Mesenchymal stem cell (in vitro differentiated cells and primary cell): ENCODE measurements around the gene NFE2L1.

ENCODE experiments used
- DNase-seq: peaks from one replicate; pipeline ENCODE4 v3.0.0-alpha.2; 2013
- H2AFZ ChIP-seq: one replicate; pipeline ENCODE4 v1.6.1; 2013; ENCODE audit warnings: low read depth, mild to moderate bottlenecking, control low read depth, inconsistent platforms, low read length, moderate library complexity
- H2AK5ac ChIP-seq: 2 replicates; pipeline ENCODE4 v1.6.1; 2013; ENCODE audit warnings: low read length, moderate library complexity, mild to moderate bottlenecking, inconsistent platforms; ENCODE audit not compliant: severe bottlenecking
- H2BK120ac ChIP-seq: one replicate; pipeline ENCODE4 v1.6.1; 2013; ENCODE audit warnings: low read depth, mild to moderate bottlenecking, inconsistent platforms, low read length, moderate library complexity
- H2BK12ac ChIP-seq, 2 experiments: one replicate each; pipeline ENCODE4 v1.6.1; 2013; ENCODE audit warnings: inconsistent platforms in 2 of 2, low read length in 2 of 2, mild to moderate bottlenecking in 2 of 2, moderate library complexity in 2 of 2, control low read depth in 1 of 2
- H2BK15ac ChIP-seq: one replicate; pipeline ENCODE4 v1.6.1; 2013; ENCODE audit warnings: mild to moderate bottlenecking, low read depth, inconsistent platforms; ENCODE audit not compliant: poor library complexity, severe bottlenecking
- H2BK5ac ChIP-seq: 2 replicates; pipeline ENCODE4 v1.6.1; 2013; ENCODE audit warnings: low read depth, mild to moderate bottlenecking, low read length, control low read depth, inconsistent platforms; ENCODE audit not compliant: poor library complexity, severe bottlenecking
- H3K14ac ChIP-seq, 2 experiments: one replicate each; pipeline ENCODE4 v1.6.1; 2013; ENCODE audit warnings: inconsistent platforms in 2 of 2, low read length in 2 of 2, control low read depth in 1 of 2, mild to moderate bottlenecking in 1 of 2, moderate library complexity in 1 of 2
- H3K18ac ChIP-seq, 2 experiments: one replicate each; pipeline ENCODE4 v1.6.1; 2013; ENCODE audit warnings: inconsistent platforms in 2 of 2, low read length in 2 of 2, control low read depth in 1 of 2, low read depth in 1 of 2, mild to moderate bottlenecking in 1 of 2
- H3K23ac ChIP-seq, 2 experiments: one replicate each; pipeline ENCODE4 v1.6.1; 2013; ENCODE audit warnings: inconsistent platforms in 2 of 2, low read length in 2 of 2, mild to moderate bottlenecking in 2 of 2, moderate library complexity in 2 of 2, control low read depth in 1 of 2
- H3K27ac ChIP-seq: 2 replicates; pipeline ENCODE4 v1.5.1; 2013; ENCODE audit warnings: mild to moderate bottlenecking, moderate library complexity, low read length, control low read depth, inconsistent platforms; ENCODE audit not compliant: poor library complexity, severe bottlenecking
- H3K27me3 ChIP-seq, 2 experiments: 2 replicates each; pipeline versions ENCODE4 v1.6.1 to v1.7.0; 2013; ENCODE audit warnings: low read length in 2 of 2, mild to moderate bottlenecking in 2 of 2, moderate library complexity in 2 of 2, control low read depth in 1 of 2, inconsistent platforms in 1 of 2; ENCODE audit not compliant: control insufficient read depth in 1 of 2, insufficient read depth in 1 of 2
- H3K36me3 ChIP-seq, 2 experiments: 2 replicates each; pipeline versions ENCODE4 v1.6.1 to v1.7.0; 2013; ENCODE audit warnings: low read length in 2 of 2, control low read depth in 1 of 2, inconsistent platforms in 1 of 2, low read depth in 1 of 2, mild to moderate bottlenecking in 1 of 2; ENCODE audit not compliant: insufficient read depth in 2 of 2, control insufficient read depth in 1 of 2
- H3K4ac ChIP-seq, 2 experiments: one replicate each; pipeline ENCODE4 v1.6.1; 2013; ENCODE audit warnings: inconsistent platforms in 2 of 2, low read length in 2 of 2, mild to moderate bottlenecking in 2 of 2, moderate library complexity in 2 of 2, control low read depth in 1 of 2, low read depth in 1 of 2
- H3K4me1 ChIP-seq: 2 replicates; pipeline ENCODE4 v1.6.1; 2013; ENCODE audit warnings: low read depth, low read length, control low read depth; ENCODE audit not compliant: control insufficient read depth, insufficient read depth
- H3K4me2 ChIP-seq: 2 replicates; pipeline ENCODE4 v1.6.1; 2013; ENCODE audit warnings: low read length, mild to moderate bottlenecking, inconsistent platforms; ENCODE audit not compliant: poor library complexity, severe bottlenecking
- H3K4me3 ChIP-seq, 2 experiments: 2 replicates each; pipeline versions ENCODE4 v1.5.1 to v1.7.0; 2013; ENCODE audit warnings: low read length in 2 of 2, mild to moderate bottlenecking in 2 of 2, control low read depth in 1 of 2, low read depth in 1 of 2; ENCODE audit not compliant: insufficient read depth in 1 of 2
- H3K79me1 ChIP-seq: replicated peaks from 2 replicates; pipeline ENCODE4 v1.6.1; 2013; ENCODE audit warnings: mild to moderate bottlenecking, control low read depth, low read length, inconsistent platforms; ENCODE audit not compliant: poor library complexity, severe bottlenecking
- H3K9ac ChIP-seq: 2 replicates; pipeline ENCODE4 v1.7.0; 2013; ENCODE audit warnings: mild to moderate bottlenecking, low read length, moderate library complexity
- H3K9me3 ChIP-seq: 2 replicates; pipeline ENCODE4 v1.7.0; 2013; ENCODE audit warnings: mild to moderate bottlenecking, low read length; ENCODE audit not compliant: control insufficient read depth
- H4K8ac ChIP-seq: one replicate; pipeline ENCODE4 v1.6.1; 2013; ENCODE audit warnings: inconsistent platforms, mild to moderate bottlenecking, low read length, moderate library complexity
- H4K91ac ChIP-seq: one replicate; pipeline ENCODE4 v1.6.1; 2013; ENCODE audit warnings: mild to moderate bottlenecking, low read length, inconsistent platforms
- WGBS: methylation state at CpG from one replicate; pipeline ENCODE4 v1.1.7; 2013; ENCODE audit warnings: mixed read lengths; 5-methylcytosine and 5-hydroxymethylcytosine counted together

Gene NFE2L1

GRCh38 chr17:48100160-48100559 lies 52.0 kb downstream of the NFE2L1 start:
- H3K27ac ChIP-seq = peak overlapping the region; percentile 85
- H3K18ac ChIP-seq = no peak overlapping the region
- no peak overlapping the region for H4K8ac ChIP-seq
- H3K9me3 ChIP-seq = no peaks in the 10 kb centered on the region
- H3K4me1 ChIP-seq = peaks cover 6% of the 10 kb centered on the region
- no peak overlapping the region for H2BK120ac ChIP-seq
- H3K79me1 ChIP-seq = no peaks in the 10 kb centered on the region
- 11% methylated on average over 10 of the region's 10 CpGs for WGBS
- no peak overlapping the region for H2AFZ ChIP-seq
- H3K14ac ChIP-seq = no peak overlapping the region
- H3K4me2 ChIP-seq = peak overlapping the region; percentile 84
- peak overlapping the region; percentile 98 to 99 for H3K4me3 ChIP-seq
- no peak overlapping the region for H2BK5ac ChIP-seq
- H3K36me3 ChIP-seq = peaks cover 0 to 5% of the 10 kb centered on the region in 2 experiments
- H3K23ac ChIP-seq = no peak overlapping the region
- H3K27me3 ChIP-seq = no peaks in the 10 kb centered on the region
- no peak overlapping the region for H2BK15ac ChIP-seq
- H4K91ac ChIP-seq = no peak overlapping the region
- DNase-seq = peak; percentile 63
- no peak overlapping the region for H2BK12ac ChIP-seq
- no peak overlapping the region for H2AK5ac ChIP-seq
- H3K4ac ChIP-seq = no peak overlapping the region
- peak overlapping the region; percentile 94 for H3K9ac ChIP-seq

- H2AK5ac ChIP-seq = no peak overlapping the region
- no peaks in the 10 kb centered on the region for H3K79me1 ChIP-seq
- H3K18ac ChIP-seq = peak overlapping the region; percentile 95 to 98
- H4K8ac ChIP-seq = peak overlapping the region; percentile 87
- H2BK120ac ChIP-seq = no peak overlapping the region
- 0% methylated on average over 23 of the region's 23 CpGs for WGBS
- peaks cover 0 to 5% of the 10 kb centered on the region in 2 experiments for H3K36me3 ChIP-seq
- peak; percentile 74 for DNase-seq
- peak overlapping the region; percentile 96 for H4K91ac ChIP-seq
- peak overlapping the region; percentile 68 for H2BK5ac ChIP-seq
- H3K9me3 ChIP-seq = no peaks in the 10 kb centered on the region
- no peak overlapping the region for H2BK12ac ChIP-seq
- peak overlapping the region; percentile 93 for H2AFZ ChIP-seq
- peak overlapping the region; percentile 84 for H3K4me2 ChIP-seq
- H3K9ac ChIP-seq = peak overlapping the region; percentile 94
- H3K4ac ChIP-seq = peak overlapping the region in 1 of 2 experiments; percentile 85
- no peak overlapping the region for H2BK15ac ChIP-seq
- peak overlapping the region; percentile 98 to 99 for H3K4me3 ChIP-seq
- H3K14ac ChIP-seq = peak overlapping the region in 1 of 2 experiments; percentile 92
- H3K27me3 ChIP-seq = no peaks in the 10 kb centered on the region
- H3K23ac ChIP-seq = peak overlapping the region in 1 of 2 experiments; percentile 23
- peaks cover 6% of the 10 kb centered on the region for H3K4me1 ChIP-seq
- peak overlapping the region; percentile 85 for H3K27ac ChIP-seq
Measured at GRCh38 chr17:48100591-48101011, 52.4 kb downstream of the NFE2L1 start.

GRCh38 chr17:48101012-48101720 lies 53.0 kb downstream of the NFE2L1 start, which contains the start of gene CBX1:
Gene CBX1, minus strand, starts transcription at chr17:48101478. Its CDS starts 24,474 bp downstream, at chr17:48077004.
- Histone ChIP-seq H2BK5ac (peak within 1 kb of the TSS; percentile 68), H2BK15ac (peak within 1 kb of the TSS; percentile 20), H2AFZ (peak within 1 kb of the TSS; percentile 93), H2BK12ac (no peak within 1 kb of the TSS), H2AK5ac (no peak within 1 kb of the TSS), H4K8ac (peak within 1 kb of the TSS; percentile 87), H3K4me1 (peaks cover 6% of the 10 kb centered on the region), H3K18ac (peak within 1 kb of the TSS; percentile 95 to 98), H3K23ac (peak within 1 kb of the TSS in 1 of 2 experiments; percentile 23), H3K27ac (peak within 1 kb of the TSS; percentile 85), H3K79me1 (no peaks in the 10 kb centered on the region), H3K9ac (peak within 1 kb of the TSS; percentile 94), H3K14ac (peak within 1 kb of the TSS in 1 of 2 experiments; percentile 98), H2BK120ac (no peak within 1 kb of the TSS), H3K4ac (peak within 1 kb of the TSS; percentile 85 to 88), H3K36me3 (peaks cover 0 to 5% of the 10 kb centered on the region in 2 experiments), H3K27me3 (no peaks in the 10 kb centered on the region), H3K9me3 (no peaks in the 10 kb centered on the region), H3K4me3 (peak within 1 kb of the TSS; percentile 98 to 99), H3K4me2 (peak within 1 kb of the TSS; percentile 84), H4K91ac (peak within 1 kb of the TSS; percentile 96)
- under 1% methylated on average over 70 of the region's 79 CpGs for WGBS
- peak; percentile 91 for DNase-seq

GRCh38 chr17:48102043-48102750 lies 54.0 kb downstream of the NFE2L1 start:
- no peak overlapping the region for H3K18ac ChIP-seq
- H2AFZ ChIP-seq = no peak overlapping the region
- H3K4me2 ChIP-seq = no peak overlapping the region
- no peaks in the 10 kb centered on the region for H3K9me3 ChIP-seq
- H4K91ac ChIP-seq = no peak overlapping the region
- H2BK120ac ChIP-seq = no peak overlapping the region
- H3K4ac ChIP-seq = no peak overlapping the region
- peak overlapping the region in 1 of 2 experiments; percentile 98 for H3K4me3 ChIP-seq
- H2BK12ac ChIP-seq = no peak overlapping the region
- H2BK5ac ChIP-seq = no peak overlapping the region
- H3K79me1 ChIP-seq = no peaks in the 10 kb centered on the region
- no peak overlapping the region for H4K8ac ChIP-seq
- H3K27ac ChIP-seq = no peak overlapping the region
- no peak overlapping the region for H3K23ac ChIP-seq
- no peak overlapping the region for H3K14ac ChIP-seq
- H3K36me3 ChIP-seq = no peaks in the 10 kb centered on the region
- H3K9ac ChIP-seq = peak overlapping the region; percentile 94
- WGBS = 96% methylated on average over 18 of the region's 19 CpGs
- DNase-seq = no peak
- H2BK15ac ChIP-seq = no peak overlapping the region
- no peaks in the 10 kb centered on the region for H3K27me3 ChIP-seq
- peaks cover 10% of the 10 kb centered on the region for H3K4me1 ChIP-seq
- no peak overlapping the region for H2AK5ac ChIP-seq
